HUES48 (cell line): ENCODE measurements around the gene KIF3C.
"Not testable (repeated sequence)": the region's sequence is repeated elsewhere in the genome, so short reads cannot be mapped to it uniquely, and the experiment has no call there.

Experiments used
- H3K27ac ChIP-seq: one replicate; pipeline ENCODE4 v1.7.0; 2013; ENCODE audit warnings: low read depth, low read length, inconsistent platforms
- H3K27me3 ChIP-seq: 2 replicates; pipeline ENCODE4 v1.6.1; 2013; ENCODE audit warnings: mild to moderate bottlenecking, low read length; ENCODE audit not compliant: control insufficient read depth, insufficient read depth
- H3K36me3 ChIP-seq: 2 replicates; pipeline ENCODE4 v1.6.1; 2013; ENCODE audit warnings: low read length; ENCODE audit not compliant: control insufficient read depth, insufficient read depth
- H3K4me1 ChIP-seq: 2 replicates; pipeline ENCODE4 v1.6.1; 2013; ENCODE audit warnings: mild to moderate bottlenecking, low read length; ENCODE audit not compliant: control insufficient read depth, insufficient read depth
- H3K4me3 ChIP-seq: 2 replicates; pipeline ENCODE4 v1.5.1; 2013; ENCODE audit warnings: mild to moderate bottlenecking, low read depth, low read length
- H3K9ac ChIP-seq: 2 replicates; pipeline ENCODE4 v1.6.1; 2013; ENCODE audit warnings: mild to moderate bottlenecking, low read depth, low read length, moderate library complexity
- H3K9me3 ChIP-seq: 2 replicates; pipeline ENCODE4 v1.6.1; 2013; ENCODE audit warnings: low read length; ENCODE audit not compliant: control insufficient read depth, insufficient read depth

The KIF3C gene

GRCh38 chr2:25936889-25937545 lies 45.3 kb downstream of the KIF3C start:
- Histone ChIP-seq H3K27me3 (no peaks in the 10 kb centered on the region), H3K36me3 (peaks cover 52% of the 10 kb centered on the region), H3K27ac (no peak overlapping the region), H3K4me3 (no peak overlapping the region), H3K4me1 (no peaks in the 10 kb centered on the region), H3K9me3 (no peaks in the 10 kb centered on the region), H3K9ac (no peak overlapping the region)

- Histone ChIP-seq H3K9ac (no peak overlapping the region), H3K4me3 (no peak overlapping the region), H3K36me3 (peaks cover 46% of the 10 kb centered on the region)
These were observed 48.7 kb downstream of the KIF3C start for GRCh38 chr2:25933622-25934021.

GRCh38 chr2:25929789-25930473 lies 52.4 kb downstream of the KIF3C start:
- no peaks in the 10 kb centered on the region for H3K9me3 ChIP-seq
- H3K27me3 ChIP-seq = no peaks in the 10 kb centered on the region
- peaks cover 39% of the 10 kb centered on the region for H3K36me3 ChIP-seq
- H3K9ac ChIP-seq = no peak overlapping the region
- no peak overlapping the region for H3K4me3 ChIP-seq
- H3K27ac ChIP-seq = no peak overlapping the region
- no peaks in the 10 kb centered on the region for H3K4me1 ChIP-seq

More at GRCh38 chr2:25933622-25934021, 48.7 kb downstream of the KIF3C start:
- Histone ChIP-seq H3K4me1 (no peaks in the 10 kb centered on the region), H3K27ac (no peak overlapping the region), H3K27me3 (no peaks in the 10 kb centered on the region), H3K9me3 (no peaks in the 10 kb centered on the region)

GRCh38 chr2:25928668-25929067 lies 53.6 kb downstream of the KIF3C start:
- Histone ChIP-seq H3K9me3 (no peaks in the 10 kb centered on the region), H3K36me3 (peaks cover 33% of the 10 kb centered on the region), H3K27ac (no peak overlapping the region), H3K27me3 (no peaks in the 10 kb centered on the region), H3K4me3 (no peak overlapping the region), H3K9ac (no peak overlapping the region), H3K4me1 (no peaks in the 10 kb centered on the region)

- Histone ChIP-seq H3K27ac (no peak overlapping the region), H3K4me1 (no peaks in the 10 kb centered on the region)
These were observed 55.1 kb downstream of the KIF3C start for GRCh38 chr2:25926984-25927756.

GRCh38 chr2:25922501-25922900 lies 59.8 kb downstream of the KIF3C start:
- no peak overlapping the region for H3K4me3 ChIP-seq
- H3K36me3 ChIP-seq = peaks cover 9% of the 10 kb centered on the region
- H3K9ac ChIP-seq = no peak overlapping the region

More at GRCh38 chr2:25926984-25927756, 55.1 kb downstream of the KIF3C start:
- no peak overlapping the region for H3K4me3 ChIP-seq
- peaks cover 31% of the 10 kb centered on the region for H3K36me3 ChIP-seq
- H3K27me3 ChIP-seq = no peaks in the 10 kb centered on the region
- no peak overlapping the region for H3K9ac ChIP-seq
- no peaks in the 10 kb centered on the region for H3K9me3 ChIP-seq

GRCh38 chr2:25920786-25921415 lies 61.4 kb downstream of the KIF3C start:
- H3K9ac ChIP-seq = no peak overlapping the region
- no peaks in the 10 kb centered on the region for H3K9me3 ChIP-seq
- H3K36me3 ChIP-seq = no peaks in the 10 kb centered on the region
- H3K27ac ChIP-seq = no peak overlapping the region
- H3K27me3 ChIP-seq = no peaks in the 10 kb centered on the region
- no peaks in the 10 kb centered on the region for H3K4me1 ChIP-seq
- no peak overlapping the region for H3K4me3 ChIP-seq

More at GRCh38 chr2:25922501-25922900, 59.8 kb downstream of the KIF3C start:
- Histone ChIP-seq H3K27ac (no peak overlapping the region), H3K9me3 (no peaks in the 10 kb centered on the region), H3K4me1 (no peaks in the 10 kb centered on the region), H3K27me3 (no peaks in the 10 kb centered on the region)

GRCh38 chr2:25920336-25920735 lies 62.0 kb downstream of the KIF3C start:
- no peaks in the 10 kb centered on the region for H3K27me3 ChIP-seq
- H3K4me3 ChIP-seq = no peak overlapping the region
- no peak overlapping the region for H3K9ac ChIP-seq
- H3K9me3 ChIP-seq = no peaks in the 10 kb centered on the region
- no peak overlapping the region for H3K27ac ChIP-seq
- H3K36me3 ChIP-seq = no peaks in the 10 kb centered on the region
- no peaks in the 10 kb centered on the region for H3K4me1 ChIP-seq

DNA sequence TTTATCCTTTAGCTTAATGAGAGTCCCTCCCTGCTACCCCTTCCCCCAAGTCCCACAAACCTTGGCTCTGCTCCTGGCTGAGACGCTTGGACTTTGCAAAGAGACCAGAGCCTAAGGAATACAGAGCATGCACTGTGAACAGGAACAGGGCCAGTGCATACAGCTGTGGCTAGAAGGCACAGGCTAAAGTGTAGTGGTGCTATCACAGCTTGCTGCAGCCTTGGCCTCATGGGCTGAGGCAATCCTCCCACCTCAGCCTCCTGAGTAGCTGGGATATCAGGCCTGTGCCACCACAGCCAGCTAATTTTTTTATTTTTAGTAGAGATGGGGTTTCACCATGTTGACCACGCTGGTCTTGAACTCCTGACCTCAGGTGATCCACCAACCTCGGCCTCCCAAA lies 64.5 kb downstream of the KIF3C start:
- H3K27me3 ChIP-seq = no peaks in the 10 kb centered on the region
- H3K4me3 ChIP-seq = no peak overlapping the region
- H3K9ac ChIP-seq = no peak overlapping the region
- no peaks in the 10 kb centered on the region for H3K36me3 ChIP-seq
- peaks cover 6% of the 10 kb centered on the region for H3K4me1 ChIP-seq
- H3K27ac ChIP-seq = no peak overlapping the region
- H3K9me3 ChIP-seq = no peaks in the 10 kb centered on the region

GRCh38 chr2:25917411-25917810 lies 64.9 kb downstream of the KIF3C start:
- H3K9ac ChIP-seq, H3K9me3 ChIP-seq, H3K4me3 ChIP-seq, H3K36me3 ChIP-seq, H3K27ac ChIP-seq, H3K27me3 ChIP-seq, H3K4me1 ChIP-seq: not testable (repeated sequence)
